ENCODE measurements around the gene SMIM1. TPM values are rescaled to one million over a fixed set of nuclear protein-coding genes. Genes with fewer than 3 reads are reported as not detected.
"Not testable (repeated sequence)": the region's sequence is repeated elsewhere in the genome, so short reads cannot be mapped to it uniquely, and the experiment has no call there.

Gene SMIM1
- polyA plus RNA-seq, 1 donor, result 5.7 TPM

GRCh38 chr1:3736708-3737107, 35.8 kb upstream of the SMIM1 start:
- DNase-seq, result no peak

GRCh38 chr1:3738943-3739342, 33.6 kb upstream of the SMIM1 start:
- DNase-seq, result no peak

- DNase-seq, result peak; percentile 32
These were observed 32.5 kb upstream of the SMIM1 start for GRCh38 chr1:3740042-3740441.

GRCh38 chr1:3740752-3741151, 31.8 kb upstream of the SMIM1 start:
- no peak for DNase-seq

GRCh38 chr1:3741566-3742438, 30.7 kb upstream of the SMIM1 start:
- no peak for DNase-seq

- no peak for DNase-seq
These were observed 29.9 kb upstream of the SMIM1 start for GRCh38 chr1:3742439-3743298.

- DNase-seq, result no peak
These were observed 29.1 kb upstream of the SMIM1 start for GRCh38 chr1:3743421-3743820.

- no peak for DNase-seq
These were observed 28.7 kb upstream of the SMIM1 start for GRCh38 chr1:3743826-3744225.

- no peak for DNase-seq
These were observed 27.9 kb upstream of the SMIM1 start for GRCh38 chr1:3744646-3745045.

- DNase-seq, result no peak
These were observed 27.5 kb upstream of the SMIM1 start for GRCh38 chr1:3745071-3745470.

- DNase-seq, result no peak
These were observed 26.8 kb upstream of the SMIM1 start for GRCh38 chr1:3745590-3746381.

- no peak for DNase-seq
These were observed 26.1 kb upstream of the SMIM1 start for GRCh38 chr1:3746389-3746829.

GRCh38 chr1:3746830-3747521, 25.6 kb upstream of the SMIM1 start:
- peak; percentile 79 for DNase-seq

- DNase-seq, result no peak
These were observed 25.1 kb upstream of the SMIM1 start for GRCh38 chr1:3747522-3747848.

GRCh38 chr1:3747903-3748302, 24.6 kb upstream of the SMIM1 start:
- no peak for DNase-seq

GRCh38 chr1:3748316-3748900, 24.1 kb upstream of the SMIM1 start:
- DNase-seq, result not testable (repeated sequence)

- no peak for DNase-seq
These were observed 23.0 kb upstream of the SMIM1 start for GRCh38 chr1:3749512-3749911.

- DNase-seq, result no peak
These were observed 21.8 kb upstream of the SMIM1 start for GRCh38 chr1:3750741-3751140.

- DNase-seq, result no peak
These were observed 20.1 kb upstream of the SMIM1 start, which contains the start of gene CCDC27 for GRCh38 chr1:3752400-3752945. TSS of gene CCDC27 (plus strand) at chr1:3752450. CDS start at chr1:3752482, 32 bp downstream.

GRCh38 chr1:3753656-3754454, 18.7 kb upstream of the SMIM1 start:
- no peak for DNase-seq

GRCh38 chr1:3756394-3756793, 16.2 kb upstream of the SMIM1 start:
- DNase-seq, result no peak

Measured in hindlimb muscle (tissue), 1 donor.